HG02981 (cell line): ENCODE measurements around the gene TRIB2.

Source experiments
- ATAC-seq: cut with Tn5 transposase; IDR thresholded peaks from one replicate; pipeline ENCODE4 v1.9.1; 2021; ENCODE audit warnings: mild to moderate bottlenecking, moderate library complexity; ENCODE audit not compliant: unreplicated experiment

The TRIB2 gene

GRCh38 chr2:12737738-12738485 lies 21.2 kb downstream of the TRIB2 start:
- no peak for ATAC-seq

- no peak for ATAC-seq
These were observed 23.1 kb downstream of the TRIB2 start for GRCh38 chr2:12739721-12740254.

- ATAC-seq, result no peak
These were observed 24.6 kb downstream of the TRIB2 start for GRCh38 chr2:12741380-12741779.

- ATAC-seq, result no peak
These were observed 26.2 kb downstream of the TRIB2 start for GRCh38 chr2:12742891-12743290.

GRCh38 chr2:12750166-12750905 lies 33.6 kb downstream of the TRIB2 start:
- ATAC-seq, result no peak

- no peak for ATAC-seq
These were observed 37.9 kb downstream of the TRIB2 start for GRCh38 chr2:12754643-12755042.

GRCh38 chr2:12755384-12755783 lies 38.6 kb downstream of the TRIB2 start:
- no peak for ATAC-seq

- ATAC-seq, result no peak
These were observed 42.5 kb downstream of the TRIB2 start for GRCh38 chr2:12759248-12759647.

GRCh38 chr2:12761104-12761503 lies 44.4 kb downstream of the TRIB2 start:
- ATAC-seq, result no peak

GRCh38 chr2:12762337-12762736 lies 45.6 kb downstream of the TRIB2 start:
- ATAC-seq, result no peak

GRCh38 chr2:12762976-12763375 lies 46.2 kb downstream of the TRIB2 start:
- no peak for ATAC-seq

- ATAC-seq, result no peak
These were observed 46.8 kb downstream of the TRIB2 start for GRCh38 chr2:12763486-12763885.

- ATAC-seq, result no peak
These were observed 47.5 kb downstream of the TRIB2 start for GRCh38 chr2:12764075-12764730.

GRCh38 chr2:12764849-12765605 lies 48.3 kb downstream of the TRIB2 start:
- no peak for ATAC-seq

GRCh38 chr2:12766421-12766879 lies 49.7 kb downstream of the TRIB2 start:
- no peak for ATAC-seq

GRCh38 chr2:12767541-12767940 lies 50.8 kb downstream of the TRIB2 start:
- no peak for ATAC-seq

GRCh38 chr2:12767996-12768624 lies 51.4 kb downstream of the TRIB2 start:
- no peak for ATAC-seq

- no peak for ATAC-seq
These were observed 52.9 kb downstream of the TRIB2 start for GRCh38 chr2:12769492-12770105.

- no peak for ATAC-seq
These were observed 53.7 kb downstream of the TRIB2 start for GRCh38 chr2:12770300-12770968.
